GM19351 (cell line): Measurements from ENCODE around the gene ABLIM2.

Experiments
- ATAC-seq: cut with Tn5 transposase; IDR thresholded peaks from one replicate; pipeline ENCODE4 v1.9.1; 2021; ENCODE audit warnings: mild to moderate bottlenecking, moderate library complexity; ENCODE audit not compliant: unreplicated experiment

The ABLIM2 gene

GRCh38 chr4:8194306-8195242 is 36.0 kb upstream of the ABLIM2 start:
- ATAC-seq: no peak

GRCh38 chr4:8192748-8193738 is 34.4 kb upstream of the ABLIM2 start:
- peak; percentile 86 for ATAC-seq

GRCh38 chr4:8191136-8191747 is 32.6 kb upstream of the ABLIM2 start:
- peak; percentile 41 for ATAC-seq

GRCh38 chr4:8189551-8190466 is 31.2 kb upstream of the ABLIM2 start:
- ATAC-seq: no peak

GRCh38 chr4:8188743-8189550 is 30.3 kb upstream of the ABLIM2 start:
- no peak for ATAC-seq

- ATAC-seq: no peak
Observed at GRCh38 chr4:8188085-8188484, 29.5 kb upstream of the ABLIM2 start.

- no peak for ATAC-seq
Observed at GRCh38 chr4:8185930-8186329, 27.3 kb upstream of the ABLIM2 start.

- ATAC-seq: no peak
Observed at GRCh38 chr4:8185295-8185694, 26.7 kb upstream of the ABLIM2 start.

- ATAC-seq: no peak
Observed at GRCh38 chr4:8184061-8184460, 25.4 kb upstream of the ABLIM2 start.

- no peak for ATAC-seq
Observed at GRCh38 chr4:8182858-8183725, 24.5 kb upstream of the ABLIM2 start.

- ATAC-seq: no peak
Observed at GRCh38 chr4:8182294-8182693, 23.7 kb upstream of the ABLIM2 start.

- no peak for ATAC-seq
Observed at GRCh38 chr4:8181844-8182243, 23.2 kb upstream of the ABLIM2 start.

GRCh38 chr4:8181119-8181518 is 22.5 kb upstream of the ABLIM2 start:
- ATAC-seq: no peak

GRCh38 chr4:8180310-8181093 is 21.9 kb upstream of the ABLIM2 start:
- no peak for ATAC-seq

GRCh38 chr4:8179771-8180170 is 21.2 kb upstream of the ABLIM2 start:
- ATAC-seq: no peak

- no peak for ATAC-seq
Observed at GRCh38 chr4:8179074-8179473, 20.5 kb upstream of the ABLIM2 start.

GRCh38 chr4:8177956-8178355 is 19.3 kb upstream of the ABLIM2 start:
- ATAC-seq: no peak
